ENCODE measurements around the gene TOGARAM2. TPM values are rescaled to one million over a fixed set of nuclear protein-coding genes. Genes with fewer than 3 reads are reported as not detected.

Gene TOGARAM2
- polyA plus RNA-seq, 3 donors from 2014 or later = 3.1 to 13.0 (median 9.5) TPM

DNA sequence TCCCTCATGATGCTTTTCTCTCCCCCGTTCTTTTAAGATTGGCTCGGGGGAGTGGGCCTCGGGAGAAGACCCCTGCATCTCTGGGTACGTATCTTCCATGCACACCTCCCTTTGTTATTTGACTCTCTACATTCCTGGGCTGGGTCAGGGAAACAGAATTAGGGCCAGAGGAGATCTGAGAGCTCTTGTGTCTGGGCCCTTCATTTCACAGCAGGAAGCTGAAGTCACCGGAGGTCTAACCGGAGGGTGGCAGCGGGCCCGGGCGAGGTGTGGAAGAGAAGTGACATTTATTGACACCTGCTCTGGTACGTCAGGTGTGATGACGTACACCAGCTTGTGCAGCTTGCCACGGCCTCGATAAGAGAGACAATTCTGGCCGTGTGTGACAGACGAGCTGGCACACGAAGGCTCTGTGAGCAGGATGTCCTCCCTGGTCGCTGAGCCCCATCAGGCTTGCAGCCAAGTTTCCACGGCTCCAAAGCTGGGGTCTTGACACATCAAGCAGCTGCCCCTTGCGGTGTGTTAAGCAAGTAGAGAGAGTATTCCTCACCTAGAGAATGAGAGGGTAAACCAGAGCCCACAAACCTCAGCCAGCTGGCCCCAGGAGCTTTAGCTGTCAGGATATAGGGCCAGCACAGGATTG, 30.4 kb downstream of the TOGARAM2 start:
- DNase-seq = peak; percentile 92 to 94 (median 93)
- Mint-ChIP-seq H3K9me3 (no peaks in the 10 kb centered on the region), H3K4me1 (peaks cover 80 to 81% of the 10 kb centered on the region in 2 donors), H3K36me3 (no peaks in the 10 kb centered on the region), H3K27me3 (ENCODE audit: low read depth in 3 of 3) (peaks cover 22 to 54% (median 39%) of the 10 kb centered on the region in 3 donors), H3K27ac (peak overlapping the region; percentile 99 to 100 (median 100)), H3K4me3 (peak overlapping the region; percentile 87 to 95 (median 93))

DNA sequence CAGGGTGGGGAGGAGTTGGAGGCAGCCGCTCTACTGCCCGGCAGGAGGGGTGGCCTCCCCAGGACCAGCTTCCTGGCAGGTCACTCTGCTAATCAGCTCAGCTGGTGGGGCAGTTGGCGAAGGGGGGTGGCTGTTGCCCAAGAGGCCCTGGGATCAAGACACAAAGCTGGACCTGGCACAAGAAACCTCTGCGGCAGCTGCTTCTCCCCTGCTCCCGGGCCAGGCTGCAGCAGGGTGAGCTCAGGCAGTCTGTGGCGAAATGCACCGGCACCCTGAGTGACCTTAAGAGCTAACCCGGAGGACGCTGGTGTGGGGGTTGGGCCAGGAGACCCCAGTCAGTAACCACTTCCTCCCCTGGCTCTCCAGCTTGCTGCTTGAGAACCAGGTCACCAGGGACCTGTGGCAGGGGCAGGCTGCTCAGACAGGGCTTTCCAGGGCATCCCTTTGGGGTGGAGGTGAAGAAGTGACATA, 31.1 kb downstream of the TOGARAM2 start:
- H3K9me3 Mint-ChIP-seq = no peaks in the 10 kb centered on the region
- peaks cover 0 to 5% (median 4%) of the 10 kb centered on the region in 3 donors for H3K36me3 Mint-ChIP-seq
- H3K4me3 Mint-ChIP-seq = peak overlapping the region; percentile 87 to 95 (median 93)
- DNase-seq = peak; percentile 87 to 90 (median 88)
- peak overlapping the region; percentile 99 to 100 (median 100) for H3K27ac Mint-ChIP-seq
- peaks cover 22 to 54% (median 39%) of the 10 kb centered on the region in 3 donors for H3K27me3 Mint-ChIP-seq (ENCODE audit: low read depth in 3 of 3)
- peaks cover 87 to 88% of the 10 kb centered on the region in 2 donors for H3K4me1 Mint-ChIP-seq

DNA sequence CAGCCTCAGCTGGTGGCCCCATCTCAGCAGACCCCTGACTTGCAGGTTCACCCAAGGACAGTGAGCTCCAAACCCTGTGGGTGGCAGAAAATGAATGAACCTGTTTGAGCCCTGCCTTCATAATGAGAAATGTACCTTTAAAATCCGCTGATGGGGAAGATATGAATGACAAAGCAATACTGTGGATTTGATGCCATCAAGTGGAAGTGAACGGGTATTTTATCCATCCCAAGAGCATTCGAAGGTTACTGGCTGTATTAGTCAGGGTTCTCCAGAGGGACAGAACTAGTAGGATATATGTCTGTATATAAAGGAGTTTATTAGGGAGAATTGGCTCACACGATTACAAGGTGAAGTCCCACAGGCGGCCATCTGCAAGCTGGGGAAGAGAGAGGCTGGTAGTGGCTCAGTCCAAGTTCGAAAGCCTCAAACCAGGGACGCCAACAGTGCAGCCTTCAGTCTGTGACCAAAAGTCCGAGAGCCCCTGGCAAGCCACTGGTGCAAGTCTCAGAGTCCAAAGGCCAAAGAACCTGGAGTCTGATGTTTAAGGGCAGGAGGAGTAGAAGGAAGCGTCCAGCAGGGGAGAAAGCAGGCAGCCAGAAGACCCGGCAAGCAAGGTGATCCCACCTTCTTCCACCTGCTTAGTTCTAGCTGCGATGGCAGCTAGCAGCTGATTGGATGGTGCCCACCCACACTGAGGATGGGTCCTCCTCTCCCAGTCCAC, 32.1 kb downstream of the TOGARAM2 start:
- DNase-seq = peak in 2 of 3 donors; percentile 14 to 25
- H3K9me3 Mint-ChIP-seq = no peaks in the 10 kb centered on the region
- peak overlapping the region; percentile 87 to 95 (median 93) for H3K4me3 Mint-ChIP-seq
- H3K27ac Mint-ChIP-seq = peak overlapping the region; percentile 99 to 100 (median 100)
- H3K4me1 Mint-ChIP-seq = peaks cover 91 to 93% of the 10 kb centered on the region in 2 donors
- peaks cover 22 to 54% (median 39%) of the 10 kb centered on the region in 3 donors for H3K27me3 Mint-ChIP-seq (ENCODE audit: low read depth in 3 of 3)
- H3K36me3 Mint-ChIP-seq = peaks cover 0 to 8% (median 4%) of the 10 kb centered on the region in 3 donors

DNA sequence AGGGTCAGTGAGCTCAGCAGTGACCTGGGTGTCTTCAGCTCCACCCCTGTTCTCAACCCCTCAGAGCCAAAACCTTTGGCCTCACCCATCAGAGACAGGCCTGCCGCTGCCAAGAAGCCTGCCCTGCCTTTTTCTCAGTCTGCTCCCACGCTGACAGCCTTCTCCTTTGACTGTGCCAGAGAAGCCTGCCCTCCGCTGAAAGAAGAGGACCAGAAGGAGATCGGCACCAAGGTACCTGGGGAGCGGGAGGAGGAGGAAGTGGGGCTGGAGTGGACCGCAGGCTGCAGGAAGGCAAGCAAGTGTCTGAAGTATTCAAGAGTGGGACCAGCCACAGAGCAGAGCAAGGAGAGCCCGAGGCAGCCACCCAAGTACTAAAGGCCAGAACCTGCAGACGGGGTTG, 33.2 kb downstream of the TOGARAM2 start:
- Mint-ChIP-seq H3K4me1 (peaks cover 84 to 94% of the 10 kb centered on the region in 2 donors), H3K27me3 (ENCODE audit: low read depth in 3 of 3) (peaks cover 19 to 47% (median 39%) of the 10 kb centered on the region in 3 donors), H3K4me3 (peak overlapping the region; percentile 87 to 95 (median 93)), H3K27ac (peak overlapping the region; percentile 99 to 100 (median 100)), H3K9me3 (no peaks in the 10 kb centered on the region), H3K36me3 (peaks cover 3 to 11% (median 4%) of the 10 kb centered on the region in 3 donors)
- DNase-seq = no peak

DNA sequence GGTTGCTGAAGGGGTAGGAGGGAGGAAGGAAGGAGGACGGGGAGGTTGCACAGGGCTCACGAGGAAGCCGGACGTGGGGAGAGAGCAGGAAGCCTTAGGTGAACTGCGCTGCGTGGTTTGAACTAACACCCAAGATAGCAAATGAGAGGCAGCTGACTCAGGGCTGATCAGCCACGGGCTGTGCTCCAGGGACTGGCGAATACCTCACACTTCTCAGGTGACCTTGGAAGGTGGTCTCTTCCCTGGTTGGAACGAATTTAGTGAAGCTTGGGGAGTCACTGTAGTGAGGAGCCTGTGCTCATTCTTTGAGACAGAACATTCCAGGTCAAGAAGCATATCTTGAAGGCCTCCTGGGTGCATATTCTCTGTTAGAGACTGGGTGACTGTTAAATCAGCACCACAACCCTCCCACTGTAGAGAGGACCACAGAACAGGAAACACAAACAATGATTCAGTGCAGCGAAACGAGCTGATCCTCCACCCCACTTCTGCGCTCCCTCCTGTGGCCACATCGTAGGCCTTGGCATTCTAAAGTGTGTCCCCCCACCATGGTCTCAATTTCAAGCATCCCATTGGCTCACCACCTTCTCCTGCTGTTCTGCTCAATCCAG, 33.8 kb downstream of the TOGARAM2 start:
- Mint-ChIP-seq H3K4me1 (peaks cover 83 to 94% of the 10 kb centered on the region in 2 donors), H3K27ac (peak overlapping the region; percentile 99 to 100 (median 100)), H3K27me3 (ENCODE audit: low read depth in 3 of 3) (peaks cover 17 to 43% (median 39%) of the 10 kb centered on the region in 3 donors), H3K4me3 (peak overlapping the region; percentile 87 to 95 (median 93)), H3K9me3 (no peaks in the 10 kb centered on the region), H3K36me3 (peaks cover 8 to 17% (median 9%) of the 10 kb centered on the region in 3 donors)
- DNase-seq = peak; percentile 85 to 87 (median 85)

DNA sequence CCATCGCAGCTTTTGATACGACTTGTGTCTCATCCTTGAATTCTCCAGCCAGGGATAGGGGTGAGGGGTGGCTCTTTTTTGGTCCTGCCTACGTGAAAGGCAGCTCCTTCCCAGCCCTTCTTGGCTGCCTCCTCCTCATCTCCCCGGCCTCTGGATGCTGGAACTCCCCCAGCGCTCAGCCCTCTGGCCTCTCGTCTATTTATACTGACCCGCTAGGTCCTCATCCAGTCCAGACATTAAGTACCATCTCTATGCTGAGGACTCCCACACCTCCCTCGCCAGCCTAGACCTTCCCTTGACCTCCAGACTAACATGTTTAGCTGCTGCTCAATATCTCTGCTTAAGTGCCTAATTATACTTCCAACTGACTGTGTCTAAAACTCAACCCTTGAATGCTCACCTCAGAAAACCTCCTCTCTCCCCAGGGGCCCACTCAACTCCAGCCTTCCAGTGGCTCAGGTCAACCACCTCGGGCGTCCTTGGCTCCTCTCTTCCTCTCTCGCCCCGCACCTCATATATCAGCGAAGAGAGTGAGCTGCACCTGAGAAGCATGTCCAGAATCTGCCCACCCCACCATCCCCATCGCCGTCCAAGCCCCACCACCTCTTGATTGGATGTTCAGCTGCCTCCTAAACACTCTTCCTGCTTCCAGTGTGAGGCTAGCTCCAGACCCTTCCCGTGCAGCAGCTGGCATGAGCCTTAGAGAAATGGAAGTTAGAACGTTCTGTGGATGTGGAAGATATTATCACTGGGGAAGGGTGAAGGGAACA, 34.8 kb downstream of the TOGARAM2 start:
- DNase-seq = no peak
- Mint-ChIP-seq H3K36me3 (peaks cover 14 to 21% (median 14%) of the 10 kb centered on the region in 3 donors), H3K27ac (peak overlapping the region; percentile 99 to 100 (median 100)), H3K9me3 (no peaks in the 10 kb centered on the region), H3K4me1 (peaks cover 73 to 90% of the 10 kb centered on the region in 2 donors), H3K4me3 (peak overlapping the region; percentile 87 to 95 (median 93)), H3K27me3 (ENCODE audit: low read depth in 3 of 3) (peaks cover 13 to 41% (median 37%) of the 10 kb centered on the region in 3 donors)

DNA sequence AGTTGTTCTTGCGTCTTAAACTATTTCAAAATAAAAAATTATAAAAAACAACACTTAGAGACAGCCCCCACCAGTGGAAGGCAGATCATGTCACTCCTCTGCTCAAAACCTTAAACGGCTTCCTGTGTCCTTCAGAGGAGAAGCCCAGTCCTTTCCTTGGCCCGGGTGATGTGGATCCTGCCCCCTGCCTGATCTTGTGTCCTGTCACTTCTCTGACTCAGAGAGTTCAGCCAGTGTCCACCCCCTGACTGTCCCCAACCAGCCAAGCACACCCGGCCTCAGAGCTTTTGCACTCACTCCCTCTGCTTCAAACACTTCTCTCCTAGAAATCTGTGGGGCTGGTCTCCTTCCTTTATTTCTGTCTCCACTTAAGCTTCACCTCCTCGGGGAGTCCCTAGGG, 35.4 kb downstream of the TOGARAM2 start:
- H3K27ac Mint-ChIP-seq = peak overlapping the region; percentile 99 to 100 (median 100)
- peaks cover 10 to 37% (median 30%) of the 10 kb centered on the region in 3 donors for H3K27me3 Mint-ChIP-seq (ENCODE audit: low read depth in 3 of 3)
- no peaks in the 10 kb centered on the region for H3K9me3 Mint-ChIP-seq
- peak overlapping the region; percentile 87 to 95 (median 93) for H3K4me3 Mint-ChIP-seq
- peaks cover 68 to 89% of the 10 kb centered on the region in 2 donors for H3K4me1 Mint-ChIP-seq
- H3K36me3 Mint-ChIP-seq = peaks cover 16 to 26% (median 19%) of the 10 kb centered on the region in 3 donors
- DNase-seq = peak in 2 of 3 donors; percentile 24 to 40

DNA sequence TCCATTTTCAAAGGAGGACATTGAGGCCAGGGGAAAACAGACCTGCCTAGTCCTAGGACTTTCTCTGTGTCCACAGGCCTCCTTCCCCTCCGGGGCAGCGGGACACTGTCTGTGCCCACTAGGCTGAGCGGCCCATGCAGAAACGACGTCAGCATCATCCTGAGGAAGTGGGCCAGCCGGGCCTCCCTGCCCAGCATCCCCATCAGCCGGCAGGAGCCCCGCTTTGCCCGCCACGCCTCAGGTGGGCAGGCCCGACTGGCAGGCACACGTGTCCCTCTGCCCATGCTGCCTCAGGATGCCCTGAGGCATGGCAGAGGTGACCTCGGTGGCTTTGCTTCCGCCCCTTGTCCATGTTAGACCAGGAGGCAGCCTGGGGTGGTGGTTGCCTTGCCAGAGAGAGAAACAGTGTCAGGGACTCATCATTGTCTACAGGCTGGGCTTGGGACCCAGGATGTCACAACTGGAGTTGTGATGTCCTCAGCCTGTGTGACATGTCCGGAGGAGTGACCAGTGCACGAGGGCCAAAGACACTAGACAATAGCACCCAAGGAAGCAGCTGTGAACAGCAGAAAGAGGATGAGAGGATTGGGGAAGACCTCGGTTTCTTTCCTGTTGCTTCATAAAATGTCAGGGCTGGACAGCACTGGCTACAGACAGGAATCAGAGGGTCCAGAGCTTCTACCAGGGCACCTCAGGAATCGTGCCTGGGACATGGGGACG, 36.8 kb downstream of the TOGARAM2 start:
- peaks cover 19 to 32% (median 25%) of the 10 kb centered on the region in 3 donors for H3K36me3 Mint-ChIP-seq
- peak overlapping the region in 1 of 5 donors; percentile 16 for H3K4me3 Mint-ChIP-seq
- DNase-seq = no peak
- H3K4me1 Mint-ChIP-seq = peaks cover 56 to 79% of the 10 kb centered on the region in 2 donors
- H3K27ac Mint-ChIP-seq = peak overlapping the region; percentile 53 to 99 (median 71)
- peaks cover 0 to 25% (median 17%) of the 10 kb centered on the region in 3 donors for H3K27me3 Mint-ChIP-seq (ENCODE audit: low read depth in 3 of 3)
- H3K9me3 Mint-ChIP-seq = no peaks in the 10 kb centered on the region

DNA sequence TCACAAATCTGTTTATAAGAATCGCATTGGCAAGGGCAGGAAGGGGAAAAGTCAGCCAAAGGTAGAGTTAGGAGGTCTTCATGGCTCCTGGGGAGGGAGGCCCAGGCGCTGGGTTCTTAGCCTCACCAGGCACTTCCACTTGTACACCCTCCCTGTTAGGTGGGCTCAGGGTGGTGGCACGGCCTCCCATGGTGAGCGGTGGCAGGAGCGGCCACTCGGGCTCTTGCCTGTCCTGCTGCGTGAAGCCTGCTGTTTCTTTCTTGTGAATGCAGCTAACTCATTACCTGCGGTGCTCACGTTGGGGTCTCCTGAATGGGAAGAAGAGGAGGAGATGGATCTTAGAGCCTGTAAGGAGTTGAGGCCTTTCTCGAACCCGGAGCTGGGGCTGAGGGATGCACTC, 40.8 kb downstream of the TOGARAM2 start:
- no peak overlapping the region for H3K4me3 Mint-ChIP-seq
- peaks cover 19 to 39% of the 10 kb centered on the region in 2 donors for H3K4me1 Mint-ChIP-seq
- H3K9me3 Mint-ChIP-seq = no peaks in the 10 kb centered on the region
- peaks cover 21 to 43% (median 32%) of the 10 kb centered on the region in 3 donors for H3K36me3 Mint-ChIP-seq
- H3K27me3 Mint-ChIP-seq (ENCODE audit: low read depth in 3 of 3) = no peaks in the 10 kb centered on the region
- DNase-seq = no peak
- peak overlapping the region in 4 of 6 donors; percentile 49 to 69 (median 60) for H3K27ac Mint-ChIP-seq

DNA sequence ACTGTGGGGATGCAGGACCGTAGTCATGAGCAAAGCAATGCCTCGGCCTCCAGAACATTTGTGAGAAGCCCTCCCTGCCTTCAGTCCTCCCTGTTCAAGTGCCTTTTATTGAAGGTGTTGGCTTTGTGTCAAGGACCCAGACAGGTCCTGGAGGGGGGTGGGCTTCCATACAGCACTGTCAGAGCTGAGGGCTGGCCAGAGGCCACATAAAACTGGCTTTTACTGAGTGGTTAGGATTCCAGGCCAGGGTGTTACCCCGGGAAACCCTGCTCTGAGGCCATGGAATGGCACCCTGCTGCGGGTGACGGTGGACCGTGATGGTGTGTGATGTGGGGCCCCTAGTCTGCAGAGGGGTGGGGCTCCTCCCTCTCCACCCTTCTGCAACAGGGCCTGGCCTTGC, 41.6 kb downstream of the TOGARAM2 start:
- DNase-seq = no peak
- H3K36me3 Mint-ChIP-seq = peaks cover 23 to 49% (median 36%) of the 10 kb centered on the region in 3 donors
- no peaks in the 10 kb centered on the region for H3K27me3 Mint-ChIP-seq (ENCODE audit: low read depth in 3 of 3)
- H3K9me3 Mint-ChIP-seq = no peaks in the 10 kb centered on the region
- no peak overlapping the region for H3K4me3 Mint-ChIP-seq
- peaks cover 16 to 35% of the 10 kb centered on the region in 2 donors for H3K4me1 Mint-ChIP-seq
- H3K27ac Mint-ChIP-seq = no peak overlapping the region

DNA sequence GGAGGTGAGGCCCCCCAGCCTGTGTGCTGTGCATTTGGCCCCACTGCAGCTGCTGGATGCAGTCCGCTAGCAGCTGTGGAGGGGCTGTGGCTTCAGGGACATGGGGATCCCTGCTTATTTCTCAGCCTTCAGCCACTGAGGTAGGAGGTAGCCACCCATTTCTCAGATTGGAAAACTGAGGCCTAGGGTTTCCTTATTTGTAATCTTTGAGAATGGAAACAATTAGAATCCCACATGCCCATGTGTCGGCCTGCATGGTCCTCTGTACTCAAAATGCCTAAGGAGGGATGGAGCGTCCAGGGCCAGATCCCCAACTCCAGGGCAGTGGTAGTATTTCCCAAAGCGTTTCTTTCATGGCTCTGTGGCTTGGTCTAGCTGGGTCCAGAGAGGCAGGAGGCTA, 42.1 kb downstream of the TOGARAM2 start:
- H3K4me1 Mint-ChIP-seq = peaks cover 12 to 31% of the 10 kb centered on the region in 2 donors
- no peaks in the 10 kb centered on the region for H3K27me3 Mint-ChIP-seq (ENCODE audit: low read depth in 3 of 3)
- H3K27ac Mint-ChIP-seq = peak overlapping the region in 1 of 6 donors; percentile 36
- H3K9me3 Mint-ChIP-seq = no peaks in the 10 kb centered on the region
- H3K36me3 Mint-ChIP-seq = peaks cover 23 to 48% (median 37%) of the 10 kb centered on the region in 3 donors
- H3K4me3 Mint-ChIP-seq = no peak overlapping the region
- no peak for DNase-seq

DNA sequence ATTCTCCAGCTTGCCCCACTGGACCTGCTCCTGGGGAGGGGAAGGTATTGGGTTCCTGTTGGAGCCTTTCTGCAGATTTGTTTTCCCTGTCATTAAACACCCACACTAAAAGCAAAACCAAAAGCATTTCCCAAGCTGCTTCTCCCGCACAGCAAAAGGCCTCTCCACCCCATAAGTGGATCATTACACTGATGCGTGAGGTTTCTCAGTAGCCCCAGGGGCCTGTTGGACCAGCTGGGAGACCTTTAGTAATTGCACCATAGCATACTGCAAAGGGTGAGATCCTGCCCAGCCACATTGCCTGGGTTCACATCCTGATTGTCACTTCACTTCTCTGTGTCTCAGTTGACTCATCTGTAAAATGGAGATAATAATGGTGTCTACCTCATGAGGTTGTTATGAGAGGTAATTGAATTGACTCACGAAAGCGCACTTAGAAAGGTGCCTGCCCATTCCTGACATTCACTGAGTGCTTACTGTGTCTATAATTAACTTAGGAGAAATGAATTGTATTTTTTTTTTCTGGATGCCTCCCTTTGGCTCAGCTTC, 43.9 kb downstream of the TOGARAM2 start:
- Mint-ChIP-seq H3K4me3 (no peak overlapping the region), H3K9me3 (no peaks in the 10 kb centered on the region), H3K4me1 (peaks cover 6 to 14% of the 10 kb centered on the region in 2 donors), H3K36me3 (peaks cover 18 to 42% (median 41%) of the 10 kb centered on the region in 3 donors), H3K27me3 (ENCODE audit: low read depth in 3 of 3) (peaks cover 0 to 2% (median 0%) of the 10 kb centered on the region in 3 donors), H3K27ac (peak overlapping the region in 2 of 6 donors; percentile 16 to 40)
- no peak for DNase-seq
